GM23248 (cell line): ENCODE results near the gene SLC11A1. TPM values are rescaled to one million over a fixed set of nuclear protein-coding genes. Genes with fewer than 3 reads are reported as not detected.
A peak's percentile ranks its signal among the peaks of the same experiment; 100 is the strongest.

Experiments
- DNase-seq: peaks from one replicate; pipeline ENCODE4 v3.0.0-alpha.2; 2015
- H2AFZ ChIP-seq: fragments of 200-600 bp; sonication (generic); 2 replicates; pipeline ENCODE4 v1.6.1; 2016; ENCODE audit warnings: antibody characterized with exemption
- H3F3A ChIP-seq: fragments of 200-600 bp; sonication (generic); 2 replicates; pipeline ENCODE4 v1.6.1; 2016; ENCODE audit warnings: mild to moderate bottlenecking, antibody characterized with exemption, mixed run types; ENCODE audit not compliant: insufficient read depth
- H3K27ac ChIP-seq: fragments of 200-600 bp; sonication (generic); 2 replicates; pipeline ENCODE4 v1.5.1; 2016; ENCODE audit warnings: mild to moderate bottlenecking
- H3K27me3 ChIP-seq: fragments of 200-600 bp; sonication (generic); replicated peaks from 2 replicates; pipeline ENCODE4 v1.6.1; 2016; ENCODE audit warnings: mild to moderate bottlenecking; ENCODE audit not compliant: insufficient read depth
- H3K36me3 ChIP-seq: fragments of 200-600 bp; sonication (generic); 2 replicates; pipeline ENCODE4 v1.6.1; 2016; ENCODE audit warnings: low read depth, mild to moderate bottlenecking
- H3K4me1 ChIP-seq: fragments of 200-600 bp; sonication (generic); 2 replicates; pipeline ENCODE4 v1.6.1; 2016; ENCODE audit warnings: mild to moderate bottlenecking; ENCODE audit not compliant: insufficient read depth
- H3K4me2 ChIP-seq: fragments of 200-600 bp; sonication (generic); one replicate; pipeline ENCODE4 v1.6.1; 2016; ENCODE audit warnings: mild to moderate bottlenecking; ENCODE audit not compliant: unreplicated experiment
- H3K4me3 ChIP-seq: fragments of 200-600 bp; sonication (generic); 2 replicates; pipeline ENCODE4 v1.5.1; 2016; ENCODE audit warnings: mild to moderate bottlenecking
- H3K79me2 ChIP-seq: fragments of 200-600 bp; sonication (generic); 2 replicates; pipeline ENCODE4 v1.6.1; 2016; ENCODE audit warnings: mild to moderate bottlenecking; ENCODE audit not compliant: insufficient read depth
- H3K9ac ChIP-seq: fragments of 200-600 bp; sonication (generic); 2 replicates; pipeline ENCODE4 v1.6.1; 2016; ENCODE audit warnings: mild to moderate bottlenecking
- H3K9me2 ChIP-seq: fragments of 200-600 bp; sonication (generic); 2 replicates; pipeline ENCODE4 v1.6.1; 2016; ENCODE audit warnings: mixed run types, mild to moderate bottlenecking, moderate library complexity; ENCODE audit not compliant: insufficient read depth
- H3K9me3 ChIP-seq: fragments of 200-600 bp; sonication (generic); one replicate; pipeline ENCODE4 v1.6.1; 2017; ENCODE audit warnings: low read depth
- H4K20me1 ChIP-seq: fragments of 200-600 bp; sonication (generic); 2 replicates; pipeline ENCODE4 v1.6.0; 2016; ENCODE audit not compliant: insufficient read depth
- EZH2 ChIP-seq: fragments of 200-600 bp; sonication (generic); IDR thresholded peaks from 2 replicates; pipeline ENCODE4 v1.6.1; 2018; ENCODE audit warnings: antibody characterized with exemption, mild to moderate bottlenecking; ENCODE audit not compliant: insufficient read depth, poor library complexity, severe bottlenecking
- EZH2phosphoT487 ChIP-seq: fragments of 200-600 bp; sonication (generic); IDR thresholded peaks from 2 replicates; pipeline ENCODE4 v1.6.1; 2018; ENCODE audit warnings: antibody characterized with exemption, moderate library complexity, mild to moderate bottlenecking, low read depth; ENCODE audit not compliant: insufficient read depth
- WGBS, 2 experiments: methylation state at CpG; one replicate each; pipeline ENCODE4 v1.1.6; 2015 to 2017; ENCODE audit warnings: low lambda C conversion rate in 2 of 2, low coverage in 1 of 2; ENCODE audit errors: missing lambda C conversion rate in 2 of 2; 5-methylcytosine and 5-hydroxymethylcytosine counted together
- in situ Hi-C: fragments of 300-500 bp; cut with MboI; formaldehyde crosslinking; loops from 2 replicates; pipeline ENCODE4 v1.15.0; 2020
- polyA plus RNA-seq: library from polyadenylated mRNA; unstranded; fragments of >200 nt; fragmentation: Nextera tagmentation; extraction: Ambion mirVana; gene quantifications from 2 replicates; pipeline ENCODE4 v1.2.1, GENCODE V29; 2016
- total RNA-seq: library from RNA; depleted of rRNA; stranded (reverse); fragments of >200 nt; shearing (Covaris generic); gene quantifications from 2 replicates; pipeline ENCODE4 v1.2.3, GENCODE V29; 2014

SLC11A1 gene
- total and polyA plus RNA-seq, 2 experiments from 2014 or later, result 0.16 TPM; not detected in 1

DNA sequence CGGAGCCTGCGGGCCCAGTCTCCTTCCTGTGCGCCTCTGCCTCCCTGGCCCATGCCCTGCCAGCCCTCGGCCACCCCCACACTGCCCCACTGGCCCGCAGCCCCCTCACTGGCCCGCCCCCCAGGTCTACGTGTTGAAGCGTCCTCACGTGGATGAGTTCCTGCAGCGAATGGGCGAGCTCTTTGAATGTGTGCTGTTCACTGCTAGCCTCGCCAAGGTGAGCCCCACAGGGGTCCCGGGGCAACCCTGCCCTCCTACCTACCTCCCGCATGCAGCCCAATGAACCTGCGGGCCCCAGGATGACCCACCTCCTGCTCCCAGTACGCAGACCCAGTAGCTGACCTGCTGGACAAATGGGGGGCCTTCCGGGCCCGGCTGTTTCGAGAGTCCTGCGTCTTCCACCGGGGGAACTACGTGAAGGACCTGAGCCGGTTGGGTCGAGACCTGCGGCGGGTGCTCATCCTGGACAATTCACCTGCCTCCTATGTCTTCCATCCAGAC, 20.9 kb downstream of the SLC11A1 start:
- WGBS, 2 experiments, result 89% methylated on average over 15 to 26 of the region's 26 CpGs
- Histone ChIP-seq H3F3A (peaks cover 18% of the 10 kb centered on the region), H4K20me1 (no peaks in the 10 kb centered on the region), H3K4me1 (peaks cover 22% of the 10 kb centered on the region), H3K27ac (no peak overlapping the region), H3K4me2 (no peak overlapping the region), H3K9me2 (no peaks in the 10 kb centered on the region), H3K9ac (no peak overlapping the region), H3K4me3 (no peak overlapping the region), H3K9me3 (no peaks in the 10 kb centered on the region), H3K36me3 (0 out of 2 replicates have a peak, but pooled peaks cover 3% of the 10 kb centered on the region), H3K27me3 (no peaks in the 10 kb centered on the region), H2AFZ (no peak overlapping the region), H3K79me2 (peaks cover 40% of the 10 kb centered on the region)
- TF ChIP-seq EZH2phosphoT487 (no peak), EZH2 (no peak)
- in situ Hi-C loops, result no loop called here
- no peak for DNase-seq

GRCh38 chr2:218403810-218404209, 21.7 kb downstream of the SLC11A1 start:
- Histone ChIP-seq H3K27me3 (no peaks in the 10 kb centered on the region), H3K4me2 (no peak overlapping the region), H3K4me1 (peaks cover 20% of the 10 kb centered on the region), H2AFZ (no peak overlapping the region), H4K20me1 (no peaks in the 10 kb centered on the region), H3F3A (peaks cover 16% of the 10 kb centered on the region), H3K9me2 (no peaks in the 10 kb centered on the region), H3K4me3 (no peak overlapping the region), H3K36me3 (0 out of 2 replicates have a peak, but pooled peaks cover 3% of the 10 kb centered on the region), H3K9me3 (no peaks in the 10 kb centered on the region), H3K79me2 (peaks cover 40% of the 10 kb centered on the region), H3K27ac (no peak overlapping the region), H3K9ac (no peak overlapping the region)
- 74 to 79% methylated on average over 7 of the region's 7 CpGs for WGBS, 2 experiments
- in situ Hi-C loops, result no loop called here
- TF ChIP-seq EZH2phosphoT487, result no peak
- no peak for TF ChIP-seq EZH2
- DNase-seq, result no peak

- peaks cover 20% of the 10 kb centered on the region for H3K4me1 ChIP-seq
- H3K9me3 ChIP-seq, result no peaks in the 10 kb centered on the region
- H3K4me2 ChIP-seq, result no peak overlapping the region
- TF ChIP-seq EZH2phosphoT487 (no peak), EZH2 (no peak)
- 62 to 64% methylated on average over 15 to 16 of the region's 16 CpGs for WGBS, 2 experiments
- no peak overlapping the region for H3K9ac ChIP-seq
- H3K27ac ChIP-seq, result peak overlapping the region; percentile 56; the same call in 1 of the 2 replicates
- H3K79me2 ChIP-seq, result peaks cover 40% of the 10 kb centered on the region
- DNase-seq, result peak; percentile 52
- in situ Hi-C loops, result no loop called here
- no peak overlapping the region for H2AFZ ChIP-seq
- no peaks in the 10 kb centered on the region for H3K9me2 ChIP-seq
- 0 out of 2 replicates have a peak, but pooled peaks cover 3% of the 10 kb centered on the region for H3K36me3 ChIP-seq
- no peaks in the 10 kb centered on the region for H4K20me1 ChIP-seq
- H3F3A ChIP-seq, result peaks cover 16% of the 10 kb centered on the region
- H3K27me3 ChIP-seq, result no peaks in the 10 kb centered on the region
- no peak overlapping the region for H3K4me3 ChIP-seq
Measured at GRCh38 chr2:218404351-218405085, 22.4 kb downstream of the SLC11A1 start.

GRCh38 chr2:218405086-218405745, 23.1 kb downstream of the SLC11A1 start:
- Histone ChIP-seq H3K4me3 (no peak overlapping the region), H2AFZ (no peak overlapping the region), H3K36me3 (0 out of 2 replicates have a peak, but pooled peaks cover 3% of the 10 kb centered on the region), H3K27me3 (no peaks in the 10 kb centered on the region), H3F3A (peaks cover 16% of the 10 kb centered on the region), H3K9me3 (no peaks in the 10 kb centered on the region), H4K20me1 (no peaks in the 10 kb centered on the region), H3K27ac (peak overlapping the region; percentile 56), H3K9ac (peak overlapping the region; percentile 23; the same call in 1 of the 2 replicates), H3K79me2 (peaks cover 37% of the 10 kb centered on the region), H3K4me2 (no peak overlapping the region), H3K4me1 (peaks cover 20% of the 10 kb centered on the region), H3K9me2 (no peaks in the 10 kb centered on the region)
- in situ Hi-C loops, result no loop called here
- no peak for TF ChIP-seq EZH2
- no peak for TF ChIP-seq EZH2phosphoT487
- WGBS, 2 experiments, result 48 to 49% methylated on average over 8 of the region's 8 CpGs
- no peak for DNase-seq
